PC-9 (cell line): ENCODE results near the gene CEP41. TPM values are rescaled to one million over a fixed set of nuclear protein-coding genes. Genes with fewer than 3 reads are reported as not detected.

Source experiments
- BruUV-seq: library from RNA; stranded (reverse); fragments of 400-500 nt; replicated peaks from 2 replicates; lab custom pipeline; 2021; lab: Mats Ljungman, UMichigan
- CTCF ChIA-PET: fragments of 300-600 bp; sonication (Branson Sonifier 250); formaldehyde crosslinking; loops from one replicate; lab custom pipeline; 2022; ENCODE audit warnings: antibody characterized with exemption; lab: Charles Lee
- POLR2A ChIA-PET: fragments of 300-600 bp; sonication (Branson Sonifier 250); formaldehyde crosslinking; loops from one replicate; lab custom pipeline; 2022; ENCODE audit warnings: antibody characterized with exemption; ENCODE audit not compliant: unreplicated experiment; lab: Charles Lee
- DNase-seq, 2 experiments: peaks; one replicate each; pipeline versions ENCODE4 v3.0.0 to v3.0.0-alpha.2; 2015 to 2022; ENCODE audit warnings: mixed read lengths in 1 of 2
- H2AFZ ChIP-seq: fragments of 200-600 bp; sonication (generic); 2 replicates; pipeline ENCODE4 v1.8.1; 2017; ENCODE audit warnings: antibody characterized with exemption
- H3F3A ChIP-seq: fragments of 200-600 bp; sonication (generic); 2 replicates; pipeline ENCODE4 v1.8.1; 2017; ENCODE audit warnings: antibody characterized with exemption, mild to moderate bottlenecking, low read depth; ENCODE audit not compliant: insufficient read depth
- H3K27ac ChIP-seq: fragments of 200-600 bp; sonication (generic); 2 replicates; pipeline ENCODE4 v1.6.1; 2016; ENCODE audit warnings: mixed run types
- H3K27me3 ChIP-seq: fragments of 200-600 bp; sonication (generic); 2 replicates; pipeline ENCODE4 v1.6.1; 2016; ENCODE audit warnings: low read depth, mixed run types; ENCODE audit not compliant: insufficient read depth
- H3K36me3 ChIP-seq: fragments of 200-600 bp; sonication (generic); 2 replicates; pipeline ENCODE4 v1.6.1; 2016; ENCODE audit warnings: low read depth, mixed run types
- H3K4me1 ChIP-seq: fragments of 200-600 bp; sonication (generic); replicated peaks from 2 replicates; pipeline ENCODE4 v1.6.1; 2016; ENCODE audit warnings: mixed run types; ENCODE audit not compliant: insufficient read depth
- H3K4me2 ChIP-seq: fragments of 200-600 bp; sonication (generic); 2 replicates; pipeline ENCODE4 v1.6.1; 2017; ENCODE audit warnings: mixed run types
- H3K4me3 ChIP-seq: fragments of 200-600 bp; sonication (generic); 2 replicates; pipeline ENCODE4 v1.6.1; 2016; ENCODE audit warnings: mixed run types
- H3K79me2 ChIP-seq: fragments of 200-600 bp; sonication (generic); 2 replicates; pipeline ENCODE4 v1.6.1; 2017; ENCODE audit warnings: low read depth, mixed run types
- H3K9me2 ChIP-seq: fragments of 200-600 bp; sonication (generic); 2 replicates; pipeline ENCODE4 v1.8.1; 2017; ENCODE audit warnings: mild to moderate bottlenecking; ENCODE audit not compliant: insufficient read depth
- H3K9me3 ChIP-seq: fragments of 200-600 bp; sonication (generic); 2 replicates; pipeline ENCODE4 v1.8.1; 2016; ENCODE audit warnings: low read depth; ENCODE audit not compliant: insufficient read depth
- H4K20me1 ChIP-seq: fragments of 200-600 bp; sonication (generic); 2 replicates; pipeline ENCODE4 v1.8.1; 2017; ENCODE audit not compliant: insufficient read depth
- CTCF ChIP-seq: fragments of 200-600 bp; sonication (generic); conservative IDR thresholded peaks from 2 replicates; pipeline ENCODE4 v1.6.1; 2017; ENCODE audit warnings: mixed run types, antibody characterized with exemption, mild to moderate bottlenecking, moderate library complexity
- EZH2 ChIP-seq: fragments of 200-600 bp; sonication (generic); IDR thresholded peaks from 2 replicates; pipeline ENCODE4 v1.8.0; 2017; ENCODE audit warnings: antibody characterized with exemption, low read depth
- intact Hi-C: fragments of 100-400 bp; cut with micrococcal nuclease; formaldehyde crosslinking; loops from one replicate; pipeline ENCODE4 v1.10.0; 2022; ENCODE audit not compliant: unreplicated experiment
- total RNA-seq: library from RNA; stranded (reverse); gene quantifications from 2 replicates; pipeline ENCODE4 v1.2.3, GENCODE V29; 2021

Gene CEP41
- total RNA-seq, 1 experiment from 2014 or later: 18.0 TPM

GRCh38 chr7:130353196-130353595 lies 87.6 kb downstream of the CEP41 start:
- Histone ChIP-seq H3K4me2 (no peak overlapping the region), H3K4me1 (peaks cover 72% of the 10 kb centered on the region), H3K9me2 (no peaks in the 10 kb centered on the region), H3K27ac (no peak overlapping the region), H3K79me2 (no peaks in the 10 kb centered on the region), H3K9me3 (no peaks in the 10 kb centered on the region; the same call in 1 of the 2 replicates), H3F3A (peaks cover 33% of the 10 kb centered on the region), H2AFZ (no peak overlapping the region), H4K20me1 (no peaks in the 10 kb centered on the region), H3K27me3 (no peaks in the 10 kb centered on the region), H3K4me3 (no peak overlapping the region), H3K36me3 (no peaks in the 10 kb centered on the region)
- TF ChIP-seq EZH2 (no peak), CTCF (no peak)
- CTCF ChIA-PET: no interaction called here
- DNase-seq: peak in 1 of 2 experiments; percentile 21
- POLR2A ChIA-PET: no interaction called here
- BruUV-seq: no TSS peak
- intact Hi-C loops: no loop called here

GRCh38 chr7:130352194-130353074 lies 88.4 kb downstream of the CEP41 start:
- POLR2A ChIA-PET: no interaction called here
- intact Hi-C loops: no loop called here
- no TSS peak for BruUV-seq

GRCh38 chr7:130351791-130352090 lies 89.1 kb downstream of the CEP41 start:
- ChIA-PET CTCF (no interaction called here), POLR2A (no interaction called here)
- no peaks in the 10 kb centered on the region for H3K36me3 ChIP-seq
- no peaks in the 10 kb centered on the region for H3K79me2 ChIP-seq
- no peak overlapping the region for H2AFZ ChIP-seq
- no peaks in the 10 kb centered on the region for H4K20me1 ChIP-seq
- no peaks in the 10 kb centered on the region for H3K27me3 ChIP-seq
- no peak for DNase-seq
- H3K9me3 ChIP-seq: no peaks in the 10 kb centered on the region
- no peak overlapping the region for H3K4me3 ChIP-seq
- H3K4me2 ChIP-seq: no peak overlapping the region
- intact Hi-C loops: no loop called here
- peaks cover 59% of the 10 kb centered on the region for H3K4me1 ChIP-seq
- no TSS peak for BruUV-seq
- H3K27ac ChIP-seq: no peak overlapping the region
- TF ChIP-seq EZH2: no peak
- TF ChIP-seq CTCF: no peak
- H3K9me2 ChIP-seq: no peaks in the 10 kb centered on the region
- H3F3A ChIP-seq: peaks cover 24% of the 10 kb centered on the region

More at GRCh38 chr7:130352194-130353074, 88.4 kb downstream of the CEP41 start:
- Histone ChIP-seq H3K36me3 (no peaks in the 10 kb centered on the region), H3K27me3 (no peaks in the 10 kb centered on the region), H3K9me2 (no peaks in the 10 kb centered on the region), H3K4me2 (peak overlapping the region; percentile 55), H3F3A (peaks cover 30% of the 10 kb centered on the region), H3K27ac (no peak overlapping the region), H3K79me2 (no peaks in the 10 kb centered on the region), H4K20me1 (no peaks in the 10 kb centered on the region), H3K4me3 (no peak overlapping the region), H3K9me3 (no peaks in the 10 kb centered on the region), H2AFZ (no peak overlapping the region), H3K4me1 (peaks cover 66% of the 10 kb centered on the region)
- peak in 1 of 2 experiments; percentile 72 for DNase-seq
- CTCF ChIA-PET: no interaction called here
- TF ChIP-seq CTCF (no peak), EZH2 (no peak)
